GM12864 (cell line): ENCODE data around the gene ARHGAP33.

ENCODE experiments used
- DNase-seq: peaks from one replicate; pipeline ENCODE4 v3.0.0-alpha.2; 2011; ENCODE audit warnings: low read depth
- H3K4me3 ChIP-seq: 2 replicates; pipeline ENCODE4 v1.5.1; 2011; ENCODE audit warnings: mild to moderate bottlenecking, low read depth, low read length, control low read depth
- CTCF ChIP-seq: IDR thresholded peaks from 2 replicates; pipeline ENCODE4 v1.5.1; 2011; ENCODE audit warnings: low read depth, mild to moderate bottlenecking, moderate library complexity, low read length, control low read depth, inconsistent platforms; ENCODE audit errors: missing control alignments

Gene ARHGAP33

DNA sequence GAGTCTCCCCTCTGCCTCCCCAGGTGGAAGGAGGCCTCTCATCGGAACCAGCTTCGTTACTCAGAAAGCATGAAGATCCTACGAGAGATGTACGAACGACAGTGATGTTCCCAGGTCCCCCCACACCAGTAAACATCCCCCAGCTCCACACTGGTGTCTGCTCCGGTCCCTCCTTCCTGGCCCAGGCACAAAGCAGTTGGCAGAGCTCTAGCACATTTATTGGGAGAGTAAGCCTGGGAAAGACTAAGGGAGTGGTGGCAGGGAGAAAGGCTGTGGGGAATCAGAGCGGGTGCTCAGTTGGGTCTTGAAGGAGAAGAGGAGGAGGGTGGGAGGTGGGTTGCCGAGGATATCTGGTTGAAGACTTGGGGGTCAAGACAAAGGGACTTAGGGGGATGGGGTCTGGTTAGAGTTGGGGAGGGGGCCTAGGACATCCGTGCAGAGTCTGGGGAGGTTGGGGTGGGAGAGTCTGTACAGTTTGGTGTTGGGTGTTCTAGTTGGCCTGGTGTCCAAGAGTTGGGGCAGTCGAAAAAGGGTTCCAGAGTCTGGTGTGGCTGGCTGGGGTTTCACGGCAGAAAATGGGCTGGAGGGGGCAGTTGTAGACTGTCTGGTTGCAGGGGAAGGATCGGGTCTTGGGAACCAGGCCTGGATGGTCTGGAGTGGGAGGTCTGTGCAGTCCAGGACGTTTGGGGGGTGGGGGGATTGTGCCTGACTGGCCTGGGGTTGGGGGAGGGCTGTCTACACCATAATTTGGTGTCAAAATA, 20.8 kb upstream of the ARHGAP33 start:
- no peak overlapping the region for H3K4me3 ChIP-seq
- no peak for DNase-seq
- TF ChIP-seq CTCF, result no peak

GRCh38 chr19:35755131-35755549, 20.2 kb upstream of the ARHGAP33 start:
- no peak for TF ChIP-seq CTCF
- DNase-seq, result no peak
- no peak overlapping the region for H3K4me3 ChIP-seq

DNA sequence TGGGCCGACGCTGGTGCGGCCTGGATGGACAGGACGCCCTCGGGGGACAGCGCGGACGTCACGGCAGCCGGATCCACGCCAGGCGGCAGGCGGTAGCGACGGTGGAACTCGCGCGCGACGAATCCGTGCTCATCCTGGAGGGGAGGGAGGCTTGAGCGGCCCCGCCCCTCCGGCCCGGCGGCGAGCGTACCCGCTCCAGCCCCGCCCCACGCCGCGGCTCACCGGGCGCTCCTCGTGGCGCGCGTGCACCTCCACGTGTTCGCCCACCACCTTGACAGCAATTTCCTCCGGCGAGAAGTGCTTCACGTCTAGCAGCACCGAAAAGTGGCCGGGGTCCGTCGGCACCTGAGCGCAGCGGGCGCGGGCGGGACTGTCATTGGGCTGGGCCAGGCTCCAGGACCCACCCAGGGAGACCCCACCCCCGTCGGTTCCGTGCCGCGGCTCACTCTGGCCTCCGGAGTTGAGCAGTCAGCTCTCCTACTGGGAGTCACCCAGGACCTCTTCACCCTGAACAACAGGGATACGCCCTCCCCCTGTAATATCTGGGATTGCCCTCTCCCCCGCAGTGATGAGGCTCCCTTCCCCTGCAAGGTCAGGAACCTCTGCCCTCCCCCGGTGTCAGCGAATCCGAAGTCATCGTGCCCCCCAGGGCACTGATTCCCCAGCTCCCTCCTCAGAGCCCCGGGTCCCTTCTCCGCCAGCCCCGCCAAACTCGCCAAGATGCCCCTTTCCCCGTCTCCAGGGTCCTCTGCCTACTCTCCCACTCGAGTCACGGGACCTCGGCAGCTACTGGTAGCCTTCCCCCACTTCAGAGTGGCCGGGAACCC, 19.6 kb upstream of the ARHGAP33 start:
- no peak overlapping the region for H3K4me3 ChIP-seq
- TF ChIP-seq CTCF, result no peak
- no peak for DNase-seq

DNA sequence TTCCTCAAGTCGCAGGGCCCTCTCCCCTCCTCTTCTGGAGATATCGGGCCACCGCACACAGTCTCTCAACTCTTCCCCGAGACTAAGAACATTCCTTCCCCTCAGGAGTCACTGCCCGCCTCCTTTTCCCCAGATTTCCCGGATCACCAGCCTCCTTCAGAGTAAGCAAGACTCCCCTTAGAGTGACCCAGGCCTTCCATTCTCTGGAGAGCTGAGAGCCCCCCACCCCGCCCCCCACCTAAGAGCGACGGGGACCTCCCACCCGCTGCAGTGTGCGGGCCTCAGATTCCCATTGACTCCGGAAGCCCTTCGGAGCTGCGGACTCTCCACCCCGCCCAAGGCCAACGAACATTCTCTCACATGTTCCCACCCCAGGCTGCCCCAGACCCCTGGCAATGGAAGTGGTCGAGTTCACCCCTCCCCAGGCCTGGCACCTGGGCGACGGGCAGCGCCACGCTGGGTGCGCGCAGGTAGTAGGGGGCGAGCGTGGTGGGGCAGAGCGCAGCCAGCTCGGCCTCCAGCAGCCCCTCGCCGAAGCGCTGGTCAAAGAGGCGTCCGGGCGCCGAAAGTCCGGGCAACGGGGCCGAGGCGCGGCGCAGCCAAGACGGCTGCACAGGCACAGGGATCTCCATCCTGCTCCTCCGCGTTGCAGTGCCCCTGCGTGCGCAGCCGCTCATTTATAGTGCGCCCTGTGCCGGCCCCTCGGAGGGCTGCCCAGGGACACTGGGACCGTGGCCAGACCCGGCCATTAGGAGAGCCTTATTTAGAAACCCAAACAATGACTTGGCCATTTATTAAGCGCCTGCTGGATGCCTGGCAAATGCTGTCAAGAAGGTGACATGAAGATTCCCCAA, 18.8 kb upstream of the ARHGAP33 start, which contains the start of gene HSPB6:
Gene HSPB6 (minus strand): TSS at position 653 of the 854 bp plus-strand sequence. CDS start 21 bp downstream, at position 632.
- peak within 1 kb of the TSS; percentile 68 for H3K4me3 ChIP-seq
- no peak for TF ChIP-seq CTCF
- no peak for DNase-seq

DNA sequence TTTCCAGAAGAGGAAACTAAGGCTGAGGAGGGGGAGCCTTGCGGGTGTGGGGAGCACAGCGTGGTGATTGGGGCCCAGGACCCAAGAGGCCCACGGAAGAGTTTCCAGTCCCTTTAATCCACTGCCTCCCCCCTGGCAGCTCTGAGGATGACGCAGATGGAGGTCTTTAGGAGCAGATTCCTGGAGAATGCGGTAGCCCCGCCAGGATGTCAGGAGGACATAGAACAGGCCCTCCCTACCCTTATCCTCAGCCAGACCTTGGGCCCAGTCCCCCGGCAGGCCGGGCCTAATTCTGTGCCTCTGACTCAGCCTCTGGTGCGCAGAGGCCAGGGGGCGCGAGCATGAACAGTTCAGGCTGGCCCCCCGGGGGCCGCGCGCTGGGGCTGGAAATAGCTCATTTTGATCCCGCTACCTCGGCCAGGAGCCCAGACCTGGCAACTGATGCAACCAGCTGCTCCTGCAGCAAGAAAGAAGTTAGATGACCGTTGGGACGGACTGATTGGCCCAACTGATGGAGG, 18.1 kb upstream of the ARHGAP33 start:
- no peak for DNase-seq
- TF ChIP-seq CTCF, result no peak
- peak overlapping the region; percentile 68 for H3K4me3 ChIP-seq
